COLO668 (cell line): ENCODE data around the gene PHF12.
"Not testable (repeated sequence)": the region's sequence is repeated elsewhere in the genome, so short reads cannot be mapped to it uniquely, and the experiment has no call there.

Experiments used
- DNase-seq: peaks from one replicate; lab custom pipeline; 2025; ENCODE audit not compliant: unreplicated experiment; lab: John Stamatoyannopoulos, UW

Gene PHF12

DNA sequence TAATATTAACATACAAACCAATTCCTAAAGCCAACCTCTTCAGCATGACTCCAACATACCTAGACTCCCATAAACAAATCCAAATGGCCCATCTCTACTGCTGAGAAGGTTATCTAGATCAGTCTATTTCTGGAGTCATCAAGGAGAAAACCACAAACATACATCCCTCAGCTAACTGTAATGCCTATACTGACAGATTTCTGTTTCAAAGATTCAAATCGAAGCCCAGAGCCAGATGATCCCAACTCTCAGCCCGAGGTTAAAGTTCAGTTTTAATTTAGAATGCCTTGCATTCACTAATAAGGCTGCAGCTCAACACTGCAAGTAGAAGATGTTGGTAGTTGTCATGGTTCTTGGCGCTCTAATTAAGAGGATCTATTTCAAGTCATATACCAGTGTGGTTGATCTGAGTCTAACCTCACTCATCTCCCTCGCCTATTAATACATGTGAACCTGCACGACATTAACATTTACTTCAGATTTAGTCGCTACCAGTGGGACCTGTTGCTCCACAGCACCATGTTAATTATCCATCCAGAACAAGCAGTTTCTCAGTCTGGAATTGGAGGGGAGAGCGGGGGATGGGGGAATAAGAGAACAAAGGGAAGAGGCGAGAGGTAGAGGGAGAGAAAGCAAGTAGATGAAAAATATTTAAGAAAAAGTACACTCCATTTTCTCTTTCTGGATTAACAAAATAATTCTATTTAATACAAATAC, 15.4 kb downstream of the PHF12 start:
- no peak for DNase-seq

DNA sequence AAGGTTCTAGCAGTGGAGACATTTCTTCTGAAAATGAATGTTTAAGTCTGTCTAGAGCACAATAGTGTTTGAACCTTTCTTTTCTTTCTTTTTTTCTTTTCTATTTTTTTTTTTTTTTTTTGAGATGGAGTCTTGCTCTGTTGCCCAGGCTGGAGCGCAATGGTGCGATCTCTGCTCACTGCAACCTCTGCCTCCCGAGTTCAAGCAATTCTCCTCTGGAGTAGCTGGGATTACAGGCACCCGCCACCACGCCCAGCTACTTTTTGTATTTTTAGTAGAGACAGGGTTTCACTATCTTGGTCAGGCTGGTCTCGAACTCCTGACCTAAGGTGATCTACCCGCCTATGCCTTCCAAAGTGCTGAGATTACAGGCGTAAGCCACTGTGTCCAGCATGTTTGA, 16.8 kb downstream of the PHF12 start:
- not testable (repeated sequence) for DNase-seq

DNA sequence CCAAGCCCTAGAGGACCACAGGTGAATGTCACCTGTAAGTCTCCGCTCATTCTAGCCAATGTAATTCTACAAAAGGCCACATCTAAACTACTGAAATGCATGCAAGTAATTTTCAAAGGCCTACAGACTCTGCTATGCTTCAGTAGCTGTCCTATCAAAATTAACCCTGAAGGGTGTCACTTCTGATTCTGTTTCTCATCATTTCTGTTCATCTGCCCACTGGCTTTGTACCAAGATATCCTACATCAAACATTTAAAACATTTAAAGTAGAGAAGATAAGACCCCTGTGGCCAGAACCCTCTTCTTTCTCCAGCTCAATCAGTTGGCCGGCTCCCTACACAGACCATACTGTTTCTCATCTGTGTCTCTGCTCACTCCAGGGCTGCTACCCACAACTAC, 21.5 kb downstream of the PHF12 start:
- no peak for DNase-seq

DNA sequence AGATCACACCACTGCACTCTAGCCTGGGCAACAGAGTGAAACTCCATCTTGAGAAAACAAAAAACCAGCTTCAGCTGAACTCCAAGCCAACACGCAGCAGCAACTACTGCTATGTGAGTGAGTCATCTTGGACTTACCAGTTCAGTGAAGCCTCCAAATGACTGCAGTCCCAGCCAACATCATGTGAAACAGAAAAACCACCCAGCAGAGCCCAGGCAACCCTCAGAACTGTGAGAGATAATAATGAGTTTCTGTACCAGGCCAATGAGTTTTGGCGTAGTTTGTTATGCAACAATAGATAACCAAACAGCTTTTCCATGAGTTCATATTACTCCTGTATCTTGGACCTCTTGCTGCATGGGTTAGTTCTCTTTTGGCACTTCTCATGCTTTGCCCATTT, 23.3 kb downstream of the PHF12 start:
- DNase-seq: no peak

DNA sequence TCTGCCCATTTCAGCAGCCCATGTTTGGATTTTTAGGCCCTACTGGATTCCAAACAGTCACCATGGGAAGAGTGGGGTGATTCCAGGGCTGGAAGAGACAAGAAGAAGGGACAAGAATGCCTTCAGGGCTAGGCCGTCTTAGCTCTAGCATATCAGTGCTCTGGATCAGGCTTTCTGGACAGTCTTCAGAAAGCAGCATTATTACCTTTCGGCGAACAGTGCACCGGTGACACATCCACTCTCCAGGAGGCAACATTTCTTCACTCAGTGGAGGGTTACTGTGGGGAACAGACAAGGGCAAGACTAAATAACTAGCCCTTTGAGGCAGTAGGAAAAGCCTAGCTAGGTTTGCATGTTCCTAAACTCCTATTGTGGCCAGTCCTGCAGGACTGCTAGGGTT, 24.5 kb downstream of the PHF12 start:
- no peak for DNase-seq

DNA sequence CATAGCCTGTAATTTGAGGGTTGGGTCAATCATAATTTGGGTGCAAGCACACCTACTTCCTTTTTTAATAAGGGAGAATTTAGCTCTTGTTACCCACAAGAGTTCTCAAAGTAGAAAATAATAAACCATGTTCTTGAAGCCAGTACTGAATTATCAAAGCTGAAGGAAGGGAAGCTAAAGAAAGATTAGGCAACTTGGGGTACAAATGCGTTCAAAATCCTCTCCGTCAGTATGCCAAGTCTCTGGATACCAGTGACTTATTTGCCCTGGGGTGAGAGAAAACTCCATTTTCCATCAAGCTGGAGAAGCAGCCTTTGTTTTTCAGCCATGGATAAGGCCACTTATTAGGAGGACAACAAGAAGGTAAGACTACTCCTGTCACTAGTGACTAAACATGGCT, 25.0 kb downstream of the PHF12 start:
- DNase-seq: no peak

DNA sequence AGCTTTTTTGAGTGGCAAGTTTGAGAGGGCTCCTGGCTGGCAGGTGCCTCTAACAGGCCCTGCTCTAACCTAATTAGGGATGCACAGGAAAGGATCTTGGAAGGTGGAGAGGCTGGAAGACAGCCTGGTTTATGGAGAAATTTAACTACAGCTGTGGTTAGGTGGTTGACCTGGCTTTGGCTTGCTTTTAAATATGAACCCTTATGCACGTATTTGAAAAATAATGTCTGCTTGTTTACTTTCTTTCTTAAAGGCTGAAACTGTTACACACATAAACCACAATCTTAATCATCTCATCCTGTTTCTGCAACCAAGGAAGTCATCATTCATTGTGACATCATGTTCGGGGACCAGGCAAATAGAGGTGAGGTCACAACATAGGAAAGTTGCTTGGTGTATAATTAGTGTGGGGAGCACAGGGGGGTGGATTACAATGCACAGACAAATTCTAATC, 25.4 kb downstream of the PHF12 start:
- no peak for DNase-seq

DNA sequence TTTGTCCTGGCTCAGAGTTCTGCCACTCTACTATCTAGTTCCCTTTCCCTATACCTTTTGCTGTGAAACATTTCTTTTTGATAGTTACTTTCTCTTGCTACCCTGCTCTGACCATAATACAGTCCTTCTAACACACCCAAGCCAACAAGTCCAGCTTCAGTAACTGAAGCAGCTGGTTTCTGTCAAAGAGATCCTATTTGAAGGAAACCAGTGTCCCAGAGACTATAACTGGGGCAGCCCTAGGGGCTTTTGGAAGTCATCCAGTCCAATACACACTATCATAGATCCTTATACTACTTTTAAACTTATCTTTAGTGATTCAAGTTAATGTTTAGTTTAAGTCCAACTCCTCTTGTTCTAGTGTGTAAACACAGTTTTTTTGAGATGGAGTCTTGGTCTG, 31.1 kb downstream of the PHF12 start:
- DNase-seq: no peak

DNA sequence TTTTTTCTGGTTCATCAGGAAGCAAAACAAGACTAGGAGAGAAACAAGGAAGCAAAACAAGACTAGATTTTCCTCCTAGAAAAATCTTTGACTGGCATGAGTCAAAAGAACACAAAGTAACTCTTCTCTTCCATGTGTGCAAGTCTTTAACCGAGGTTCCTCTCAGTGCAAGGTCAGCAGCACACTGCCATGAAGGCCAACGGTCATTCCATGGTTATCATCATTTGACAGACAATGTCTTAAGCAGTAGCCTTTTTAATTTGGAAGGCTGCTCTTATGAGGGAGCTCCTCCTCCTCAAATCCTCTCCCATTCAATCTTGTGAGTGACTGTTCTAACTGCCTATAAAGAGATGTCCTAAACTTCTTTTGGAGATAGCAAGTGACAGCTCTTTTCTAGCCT, 33.0 kb downstream of the PHF12 start:
- no peak for DNase-seq

DNA sequence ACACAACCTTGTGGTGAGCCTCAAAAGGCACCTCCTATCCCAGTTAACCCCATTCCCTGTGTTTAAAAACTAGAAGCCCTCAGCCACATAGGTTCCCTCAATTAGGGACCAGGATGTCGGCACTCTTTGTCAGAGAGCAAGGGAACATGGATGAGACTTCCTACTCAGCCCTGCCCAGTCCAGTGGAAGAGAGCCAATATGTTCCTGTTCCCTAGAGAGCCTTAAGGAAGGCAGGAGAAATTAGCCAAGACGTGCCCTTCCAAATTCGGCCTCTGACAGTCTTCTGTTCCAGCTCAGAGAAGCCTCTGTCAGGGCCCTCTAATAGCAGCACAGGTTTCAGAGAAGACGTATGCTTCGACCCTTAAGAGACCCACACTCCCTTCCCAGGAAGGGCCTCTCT, 33.9 kb downstream of the PHF12 start:
- no peak for DNase-seq

DNA sequence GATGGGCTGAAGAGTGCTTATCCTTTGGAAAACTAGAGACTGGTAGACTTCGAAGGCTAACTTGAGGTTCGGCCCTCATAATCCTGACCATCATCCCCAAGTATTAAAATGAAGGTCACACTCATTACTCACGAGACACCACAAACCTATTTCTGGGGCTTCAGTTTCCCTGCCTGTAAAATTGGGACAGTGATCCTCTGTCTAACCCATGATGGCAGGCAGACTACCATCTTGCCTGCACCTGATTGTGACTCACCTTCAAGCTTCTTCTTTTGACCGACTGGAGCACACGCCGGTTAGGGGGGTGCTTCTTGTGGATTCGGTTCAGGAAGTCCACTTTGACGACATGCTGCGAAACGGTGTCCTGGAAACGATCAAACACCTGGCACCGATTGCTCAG, 34.3 kb downstream of the PHF12 start:
- no peak for DNase-seq

DNA sequence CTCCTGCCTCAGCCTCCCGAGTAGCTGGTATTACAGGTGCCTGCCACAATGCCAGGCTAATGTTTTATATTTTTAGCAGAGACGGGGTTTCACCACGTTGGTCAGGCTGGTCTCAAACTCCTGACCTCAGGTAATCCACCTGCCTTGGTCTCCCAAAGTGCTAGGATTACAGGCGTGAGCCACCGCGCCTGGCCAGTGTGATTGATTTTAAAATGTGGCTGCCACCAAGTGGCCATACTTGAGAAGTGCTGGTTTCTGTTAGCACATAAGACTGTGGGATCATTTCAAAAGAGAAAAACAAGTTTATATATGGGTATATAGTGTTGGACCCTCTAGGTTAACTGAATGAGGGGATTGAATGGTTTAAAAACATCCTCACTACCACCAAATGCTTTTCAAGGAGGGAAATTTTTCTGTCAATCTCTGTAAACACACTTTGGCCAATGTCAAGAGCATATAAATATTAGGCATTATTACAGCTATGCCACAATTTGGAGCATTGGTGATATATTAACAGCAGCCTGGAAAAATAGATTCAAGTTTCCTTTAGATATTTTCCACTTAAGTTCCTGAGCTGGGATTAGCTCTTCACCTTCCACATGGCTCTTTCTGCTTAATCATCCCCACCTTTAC, 34.9 kb downstream of the PHF12 start:
- DNase-seq: peak; percentile 12

DNA sequence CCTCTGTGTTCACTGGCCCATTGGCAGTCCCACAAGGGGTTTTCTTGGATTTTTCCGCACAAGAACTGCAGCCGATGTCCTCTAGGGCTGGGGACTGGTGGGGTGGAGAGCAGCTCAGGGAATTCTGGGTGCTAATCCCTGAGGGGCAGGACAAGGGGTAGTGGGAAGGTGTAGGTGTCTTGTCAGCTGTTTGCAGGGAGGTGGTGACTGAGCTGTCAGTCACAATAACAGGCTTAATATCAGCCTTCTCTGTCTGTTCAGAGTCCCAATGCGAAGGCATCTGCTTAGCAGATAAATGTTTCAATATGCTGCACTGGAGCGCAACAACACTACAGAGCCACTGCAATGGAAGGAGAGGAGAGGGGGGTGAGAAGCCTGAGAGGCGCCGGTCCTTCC, 38.4 kb downstream of the PHF12 start:
- no peak for DNase-seq

DNA sequence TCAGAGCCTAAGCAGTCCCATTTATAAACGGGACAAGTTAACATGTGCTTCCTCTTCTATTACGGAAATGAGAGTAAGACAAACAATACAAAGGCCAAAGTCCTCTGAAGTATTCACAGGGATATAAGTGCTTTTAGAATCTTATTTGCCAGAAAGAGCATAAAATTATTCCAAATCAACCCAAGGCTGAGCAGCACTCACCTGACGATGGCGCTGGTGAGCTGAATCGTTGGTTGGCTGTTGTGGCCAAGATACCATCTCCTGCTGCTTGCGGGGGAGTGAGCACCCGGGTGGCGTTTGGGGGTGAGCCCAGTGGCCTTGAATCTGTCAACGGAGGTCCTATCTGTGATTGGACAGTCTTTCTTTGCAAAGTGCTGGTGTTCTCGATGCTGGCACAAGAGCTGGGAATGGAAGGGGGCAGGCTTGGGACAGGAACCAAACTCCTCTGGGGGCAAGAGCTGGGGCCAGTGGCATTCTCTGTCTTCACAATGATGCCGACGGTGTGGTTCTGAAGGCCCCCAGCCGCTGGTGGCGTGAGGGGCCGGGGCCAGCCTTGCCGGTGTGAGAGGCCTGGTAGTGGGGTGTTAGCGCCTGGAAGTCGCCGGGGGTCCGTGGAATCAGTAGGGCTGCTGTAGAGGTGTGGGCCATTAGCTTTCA, 38.9 kb downstream of the PHF12 start:
- DNase-seq: no peak

DNA sequence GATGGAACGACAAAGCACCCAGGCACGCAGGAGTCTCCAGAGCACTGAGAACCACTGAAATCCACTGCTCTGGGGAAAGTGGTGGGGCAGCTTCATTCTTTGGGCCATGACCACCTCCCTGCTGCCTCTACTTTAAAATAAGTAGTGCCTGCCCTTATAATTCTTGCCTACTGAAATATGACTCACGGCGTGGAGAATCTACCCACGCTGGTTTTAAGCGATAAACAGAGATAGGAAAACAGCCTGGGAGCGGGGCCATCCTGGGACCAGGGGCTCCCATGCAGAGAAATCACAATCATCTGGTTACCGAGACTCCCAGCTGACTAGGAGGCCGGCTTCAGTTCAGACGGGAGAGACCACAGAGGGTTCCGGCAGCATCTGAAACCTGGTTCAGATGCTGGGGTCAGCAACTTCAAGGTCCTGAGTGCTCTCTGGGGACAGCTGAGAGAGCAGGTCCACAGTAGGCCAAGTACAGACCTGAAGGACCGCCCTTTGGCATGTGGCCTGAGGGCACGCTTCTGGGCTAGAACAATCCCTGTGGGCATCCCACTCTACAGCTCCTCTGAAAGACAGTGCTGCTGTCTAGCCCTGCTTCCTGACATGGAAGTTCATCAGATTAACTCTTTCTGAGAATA, 39.8 kb downstream of the PHF12 start:
- DNase-seq: no peak

DNA sequence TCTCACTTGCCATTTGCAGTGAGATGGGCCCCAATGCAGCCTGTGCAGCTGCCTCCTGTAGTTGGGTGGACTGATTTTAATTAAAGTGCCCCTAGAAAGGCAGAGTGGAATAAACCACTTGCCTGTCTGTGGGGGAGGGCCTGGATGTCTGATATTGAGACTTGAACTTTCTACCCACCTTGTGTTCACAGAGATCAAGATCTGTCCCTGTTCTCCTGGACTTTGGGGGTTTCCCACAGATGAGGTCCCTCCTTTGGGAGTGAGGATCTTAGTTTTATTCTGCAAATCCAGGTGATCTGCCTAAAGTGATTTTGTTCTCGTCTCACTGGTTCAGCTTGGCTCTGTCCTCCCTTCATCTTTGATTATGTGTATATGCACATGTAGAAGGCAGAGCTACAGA, 40.8 kb downstream of the PHF12 start:
- DNase-seq: no peak

DNA sequence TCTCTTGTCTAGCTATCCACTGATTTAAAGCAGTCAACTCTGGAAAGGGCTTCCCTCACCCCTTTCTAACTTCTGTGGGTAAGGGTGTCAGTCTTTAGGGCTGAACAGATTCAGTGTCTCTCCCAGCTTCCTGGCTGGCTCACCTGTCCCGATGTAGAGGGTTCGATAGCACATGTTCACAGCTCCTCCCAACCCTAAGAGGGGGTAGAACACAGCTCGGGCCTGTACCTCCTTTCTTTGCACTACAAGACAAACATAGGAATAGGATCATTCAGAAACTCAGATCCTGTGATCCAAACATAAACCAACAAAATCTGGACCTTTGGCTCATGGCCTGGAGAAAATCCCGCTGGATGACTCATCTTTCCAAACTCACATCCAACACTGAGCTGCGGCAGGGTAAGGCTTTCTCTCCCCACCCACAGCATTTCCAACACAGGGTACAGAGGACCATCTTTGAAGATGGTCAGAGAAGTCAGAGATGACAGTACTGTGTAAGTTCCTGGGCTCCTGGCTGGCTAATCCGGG, 42.6 kb downstream of the PHF12 start:
- DNase-seq: no peak

DNA sequence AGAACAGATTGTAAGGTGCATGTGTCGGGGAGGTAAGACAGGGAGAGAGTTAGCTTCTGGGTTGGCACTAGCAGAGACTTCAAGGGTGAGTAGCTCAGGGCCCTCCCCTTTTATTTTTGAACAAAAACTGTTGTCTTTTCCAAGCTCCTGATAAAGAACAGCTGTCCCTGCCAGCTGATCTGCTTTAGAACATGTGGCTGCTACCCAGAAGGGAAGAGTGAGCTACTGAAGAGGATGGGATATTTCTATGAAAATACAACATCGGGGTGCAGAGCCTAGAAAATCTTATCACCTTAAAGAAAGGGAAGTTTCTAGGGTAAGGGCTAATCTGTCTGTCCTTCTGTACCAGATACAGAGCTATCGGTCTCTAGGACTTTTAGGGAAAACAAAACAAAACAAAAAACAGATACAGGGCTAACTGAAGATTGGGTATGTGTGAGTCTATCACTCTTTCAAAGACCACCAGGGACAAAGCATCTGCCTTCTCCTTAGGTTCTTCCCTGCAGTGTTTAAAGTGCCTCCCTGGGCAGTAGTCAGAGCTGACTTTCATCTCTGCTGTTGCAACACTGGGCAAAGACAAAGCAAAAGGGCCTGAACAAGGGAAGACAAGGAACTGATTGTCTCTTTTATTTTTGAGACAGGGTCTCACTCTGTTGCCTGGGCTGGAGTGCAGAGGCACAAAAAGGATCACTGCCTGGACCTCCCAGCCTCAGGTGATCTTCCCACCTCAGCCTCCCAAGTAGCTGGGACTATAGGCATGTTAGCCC, 43.4 kb downstream of the PHF12 start:
- no peak for DNase-seq

DNA sequence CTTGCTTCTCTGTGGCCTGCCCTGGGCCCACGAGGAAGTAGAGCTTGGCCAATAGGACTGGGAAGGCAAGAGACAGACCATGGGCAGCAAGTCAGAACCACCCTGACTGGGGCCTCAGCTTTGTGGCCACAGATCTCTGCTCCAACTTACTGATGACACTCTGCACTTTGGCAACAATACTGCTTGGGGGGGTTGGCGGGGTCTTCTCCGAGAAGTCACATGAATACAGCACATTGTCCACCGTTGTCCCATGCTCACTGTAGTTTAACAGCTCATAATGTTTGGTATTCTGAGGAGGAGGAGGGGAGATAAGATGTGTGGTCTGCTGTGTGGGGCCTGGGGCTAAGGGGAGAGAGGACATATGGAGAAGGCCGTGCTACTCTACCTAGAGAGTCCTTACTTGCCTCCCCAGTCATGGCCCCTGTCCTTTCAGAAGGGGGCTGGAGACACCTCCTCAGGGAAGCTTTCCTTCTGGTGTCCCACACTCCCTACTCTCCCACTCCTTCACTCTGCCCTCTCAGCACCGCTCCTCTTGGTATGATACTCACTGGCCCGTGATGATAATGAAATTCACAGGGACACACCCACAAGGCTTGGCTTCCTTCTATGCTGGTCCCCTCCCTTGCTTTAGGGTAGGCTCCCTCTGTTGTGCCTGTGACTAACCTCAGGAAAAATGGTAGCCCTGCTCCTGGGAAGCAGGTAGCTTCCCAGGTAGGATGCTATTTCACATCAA, 44.4 kb downstream of the PHF12 start:
- DNase-seq: no peak

DNA sequence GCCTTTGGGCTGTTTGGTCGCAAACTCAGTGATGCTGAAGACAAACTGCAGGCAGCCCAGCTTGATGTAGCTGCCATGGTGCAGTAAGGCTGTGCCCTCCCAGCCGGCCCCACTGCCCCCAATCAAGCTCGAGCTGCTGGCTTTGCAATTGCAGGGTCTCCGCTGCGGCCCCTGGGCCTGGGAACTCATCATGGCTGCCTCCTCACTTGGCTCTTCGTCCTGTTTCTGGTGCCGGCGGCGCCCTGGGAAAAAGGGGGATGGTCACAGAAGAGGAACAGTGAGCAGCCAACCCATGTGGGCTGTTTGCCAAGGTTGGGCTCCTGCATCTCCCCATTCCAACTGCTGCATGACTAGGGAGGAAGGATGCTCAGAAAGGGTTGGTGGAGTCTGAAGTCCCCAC, 45.0 kb downstream of the PHF12 start:
- DNase-seq: no peak
